Activated T-helper 1 cell treated with Interleukin-2 at 50 U/mL for 16 hours (primary cell): ENCODE measurements around the gene AFTPH.

Experiments
- DNase-seq: peaks from one replicate; pipeline ENCODE4 v3.0.0-alpha.2; 2020; ENCODE audit warnings: low read depth

AFTPH gene

GRCh38 chr2:64632835-64633819 is 109.0 kb downstream of the AFTPH start:
- DNase-seq = no peak

GRCh38 chr2:64634345-64635267 is 110.5 kb downstream of the AFTPH start:
- no peak for DNase-seq

GRCh38 chr2:64635976-64636911 is 112.1 kb downstream of the AFTPH start:
- no peak for DNase-seq

GRCh38 chr2:64637000-64637635 is 113.0 kb downstream of the AFTPH start:
- DNase-seq = no peak

GRCh38 chr2:64637931-64638330 is 113.8 kb downstream of the AFTPH start:
- DNase-seq = no peak

- no peak for DNase-seq
Observed at GRCh38 chr2:64638502-64639120, 114.5 kb downstream of the AFTPH start.

GRCh38 chr2:64639691-64640090 is 115.6 kb downstream of the AFTPH start:
- DNase-seq = no peak

GRCh38 chr2:64640153-64641044 is 116.3 kb downstream of the AFTPH start:
- DNase-seq = no peak

GRCh38 chr2:64641599-64641998 is 117.5 kb downstream of the AFTPH start:
- DNase-seq = no peak
